ENCODE results near the gene OSBPL5.

OSBPL5 gene

DNA sequence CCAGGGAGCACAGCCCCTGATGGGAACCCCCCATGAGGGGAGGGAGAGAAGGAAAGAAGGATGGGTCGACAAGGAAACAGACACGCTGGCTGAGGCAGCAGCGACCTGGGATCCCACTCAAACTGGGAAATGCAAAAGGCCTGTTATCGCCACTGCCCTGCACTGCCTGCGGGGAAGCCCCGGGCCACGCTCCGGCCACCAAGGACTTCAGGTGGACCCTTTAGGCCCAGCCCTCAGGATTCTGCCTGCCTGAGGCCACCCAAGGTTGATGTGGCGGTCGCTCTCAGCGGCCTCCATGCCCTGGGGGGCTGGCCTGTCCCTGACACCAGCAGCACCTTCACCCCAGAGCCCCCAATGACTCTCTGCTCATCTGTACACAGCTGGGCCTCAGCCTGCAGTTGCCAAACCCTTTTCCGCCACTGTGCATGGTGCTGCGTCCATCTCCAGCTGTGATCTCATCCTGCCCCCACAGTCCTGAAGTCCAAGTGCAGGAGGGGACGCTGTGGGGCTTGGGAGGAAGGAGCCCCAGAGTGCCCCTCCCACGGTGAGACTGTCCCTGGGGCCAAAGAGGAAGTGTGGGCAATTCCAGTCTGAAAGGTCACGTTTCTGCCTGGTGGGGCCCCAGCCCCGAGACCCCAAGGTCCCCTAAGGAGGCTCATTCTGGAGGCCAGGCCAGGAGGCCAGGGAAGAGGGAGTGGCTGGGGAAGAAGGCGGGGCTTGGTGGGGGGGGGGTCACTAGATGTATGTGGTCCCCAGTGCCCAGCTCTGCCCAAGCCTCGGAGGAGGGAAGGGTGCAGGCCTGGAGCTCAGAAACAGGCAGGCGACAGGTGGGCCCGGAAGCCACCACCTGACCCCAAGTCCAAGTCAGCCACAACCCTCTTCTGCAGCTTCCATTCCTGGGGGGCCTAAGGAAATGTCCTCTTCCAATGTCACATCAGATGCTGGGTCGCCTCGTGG is 31.6 kb downstream of the OSBPL5 start:
- DNase-seq, result no peak

DNA sequence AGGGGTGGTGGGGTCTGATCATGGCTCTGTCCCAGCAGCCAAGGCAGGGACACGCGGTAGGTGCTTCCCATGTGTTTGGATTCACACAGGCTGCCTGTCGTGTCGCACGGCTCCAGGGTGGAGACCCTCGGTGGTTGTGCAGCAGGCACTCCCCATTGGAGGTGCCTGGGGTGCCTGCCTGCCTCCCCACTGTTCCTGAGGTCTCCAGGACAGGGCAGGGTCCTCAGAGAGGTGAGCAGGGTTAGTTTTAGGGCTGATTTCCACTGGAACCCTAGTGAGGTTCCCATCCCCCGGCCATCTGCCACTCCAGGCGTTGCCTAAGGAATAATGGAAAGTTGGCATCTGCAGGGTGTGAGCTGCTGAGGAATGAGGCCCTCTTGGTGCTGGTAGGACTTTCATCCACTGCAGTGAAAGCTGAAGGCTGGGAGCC is 32.3 kb downstream of the OSBPL5 start:
- no peak for DNase-seq

DNA sequence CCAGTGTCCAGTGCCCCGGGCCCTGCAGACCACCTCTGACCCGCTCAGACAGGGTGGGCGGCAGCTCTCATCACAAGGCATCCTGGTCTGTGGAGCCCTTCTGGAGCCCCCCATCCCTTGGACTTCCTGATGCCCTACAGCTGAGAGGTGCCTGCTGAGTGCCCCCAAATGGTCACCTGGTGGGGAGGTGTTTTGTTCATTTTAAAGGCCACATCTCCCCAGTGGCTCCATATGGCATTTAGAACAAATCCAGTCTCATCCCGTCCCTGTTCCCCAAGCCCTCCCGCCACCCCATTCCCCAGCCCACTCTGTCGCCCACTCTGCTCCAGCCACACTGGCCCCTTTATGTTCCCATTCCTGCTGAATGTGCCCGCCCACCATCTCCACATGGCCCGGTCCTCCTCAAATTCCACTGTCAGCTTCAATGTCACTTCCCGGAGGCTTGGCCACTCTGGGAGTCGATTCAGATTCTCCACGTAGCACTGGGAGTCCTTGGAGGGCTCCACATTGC is 32.8 kb downstream of the OSBPL5 start:
- DNase-seq, result no peak

DNA sequence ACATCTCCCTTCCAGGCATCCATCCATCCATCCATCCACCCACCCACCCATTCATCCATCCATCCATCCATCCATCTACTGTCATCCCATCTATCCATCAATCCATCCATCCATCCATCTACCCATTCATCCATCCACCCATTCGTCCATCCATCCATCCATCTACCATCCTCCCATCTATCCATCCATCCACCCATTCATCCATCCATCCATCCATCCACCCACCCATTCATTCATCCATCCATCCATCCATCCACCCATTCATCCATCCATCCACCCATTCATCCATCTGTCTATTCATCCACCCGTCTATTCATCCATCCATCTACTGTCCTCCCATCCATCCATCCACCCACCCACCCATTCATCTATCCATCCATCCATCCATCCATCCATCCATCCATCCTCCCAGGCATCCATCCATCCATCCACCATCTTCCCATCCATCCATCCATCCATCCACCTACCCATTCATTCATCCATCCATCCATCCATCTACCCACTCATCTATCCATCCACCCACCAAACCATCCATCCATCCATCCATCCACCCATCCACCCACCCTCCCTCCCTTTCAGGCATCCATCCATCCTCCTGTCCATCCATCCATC is 33.7 kb downstream of the OSBPL5 start:
- no peak for DNase-seq

DNA sequence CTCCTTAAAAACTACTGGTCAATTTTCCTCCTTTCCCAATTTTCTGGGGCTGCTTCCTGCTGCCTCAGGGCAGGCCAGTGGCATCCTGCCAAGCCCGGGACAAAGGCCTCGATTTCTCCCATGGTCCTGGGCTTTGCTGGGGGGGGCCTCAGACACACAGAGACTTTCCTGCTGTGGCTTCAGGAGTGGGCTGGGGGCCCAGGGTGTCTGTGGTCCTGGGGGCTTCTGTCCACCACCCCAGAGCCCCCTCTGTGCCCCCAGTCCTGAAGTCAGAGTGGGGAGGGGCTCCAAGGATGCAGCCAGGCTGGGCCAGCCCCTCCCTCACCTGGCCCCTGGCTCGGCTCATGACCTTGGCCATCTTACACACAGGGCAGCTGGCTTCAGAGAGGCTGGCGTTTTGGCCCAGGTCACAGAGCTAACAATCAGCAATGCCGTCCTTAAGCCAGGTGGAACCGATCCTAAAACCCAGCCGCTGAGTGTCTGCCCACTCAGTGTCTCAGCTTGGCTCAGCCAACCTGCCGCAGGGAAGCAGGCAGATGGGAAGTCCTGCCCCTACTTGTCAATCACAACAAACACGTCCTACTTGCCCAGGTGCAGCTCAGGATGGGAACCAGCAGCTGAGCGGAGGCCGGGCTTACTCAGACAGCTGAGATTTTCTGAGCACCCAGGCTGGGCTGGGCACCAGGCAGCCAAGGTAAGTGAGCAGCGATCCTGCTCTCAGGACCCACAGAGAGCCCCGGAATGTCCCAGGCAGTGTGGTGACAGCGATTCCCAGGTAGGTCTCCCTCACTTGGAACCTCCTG is 34.6 kb downstream of the OSBPL5 start:
- DNase-seq, result peak in 1 of 2 experiments; percentile 40

DNA sequence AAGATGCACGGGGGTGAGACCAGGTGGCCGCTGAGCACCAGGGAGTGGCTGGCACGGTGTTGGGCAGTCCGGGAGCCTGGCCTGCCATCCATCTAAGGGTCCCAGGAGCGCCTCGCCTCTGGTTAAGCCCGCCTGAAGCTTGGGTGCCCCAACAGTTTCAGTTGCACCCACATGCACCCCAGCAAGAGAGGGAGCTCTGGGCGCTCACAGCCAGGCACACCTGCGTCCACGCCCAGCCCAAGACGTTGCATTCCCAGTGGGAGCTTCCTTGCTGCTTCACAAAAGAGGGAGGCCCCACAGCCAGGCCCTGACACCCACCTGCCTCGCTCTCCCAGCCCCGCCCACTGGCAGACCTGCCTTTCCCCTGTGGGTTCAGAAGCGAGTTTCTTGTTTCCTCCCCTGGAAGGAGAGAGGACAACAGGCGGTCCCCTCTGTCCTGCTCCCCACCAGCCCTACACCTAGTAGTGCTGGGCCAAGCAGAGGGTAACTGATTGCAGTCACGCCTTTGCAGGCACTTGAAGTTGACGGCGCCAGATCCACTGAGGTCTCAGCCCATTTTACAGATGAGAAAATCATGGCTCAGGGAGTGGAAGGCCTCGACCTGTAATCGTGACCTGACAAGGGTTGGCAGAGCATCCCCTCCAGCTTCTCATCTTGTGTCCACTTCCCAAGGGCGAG is 35.4 kb downstream of the OSBPL5 start:
- DNase-seq, result no peak

DNA sequence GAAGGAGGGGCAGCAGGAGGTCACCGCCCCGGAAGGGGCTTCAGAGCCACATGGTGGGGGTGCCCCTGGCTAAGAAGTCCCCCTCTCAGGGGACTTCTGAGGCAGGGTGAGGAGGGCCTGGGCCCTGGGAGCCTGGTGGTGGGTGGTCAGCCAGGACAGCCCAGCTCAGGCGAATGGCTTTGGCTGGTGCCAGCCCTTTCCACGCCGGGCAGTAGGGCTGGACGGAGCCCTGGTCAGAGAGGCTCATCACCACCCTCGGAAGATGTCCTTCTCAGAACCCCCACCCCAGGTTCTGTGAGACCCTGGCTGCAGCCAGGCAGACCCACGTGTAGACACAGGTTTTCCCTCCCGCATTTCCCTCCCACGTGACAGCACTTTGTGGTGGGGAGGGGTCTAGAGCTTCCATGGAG is 35.9 kb downstream of the OSBPL5 start:
- DNase-seq, result no peak

DNA sequence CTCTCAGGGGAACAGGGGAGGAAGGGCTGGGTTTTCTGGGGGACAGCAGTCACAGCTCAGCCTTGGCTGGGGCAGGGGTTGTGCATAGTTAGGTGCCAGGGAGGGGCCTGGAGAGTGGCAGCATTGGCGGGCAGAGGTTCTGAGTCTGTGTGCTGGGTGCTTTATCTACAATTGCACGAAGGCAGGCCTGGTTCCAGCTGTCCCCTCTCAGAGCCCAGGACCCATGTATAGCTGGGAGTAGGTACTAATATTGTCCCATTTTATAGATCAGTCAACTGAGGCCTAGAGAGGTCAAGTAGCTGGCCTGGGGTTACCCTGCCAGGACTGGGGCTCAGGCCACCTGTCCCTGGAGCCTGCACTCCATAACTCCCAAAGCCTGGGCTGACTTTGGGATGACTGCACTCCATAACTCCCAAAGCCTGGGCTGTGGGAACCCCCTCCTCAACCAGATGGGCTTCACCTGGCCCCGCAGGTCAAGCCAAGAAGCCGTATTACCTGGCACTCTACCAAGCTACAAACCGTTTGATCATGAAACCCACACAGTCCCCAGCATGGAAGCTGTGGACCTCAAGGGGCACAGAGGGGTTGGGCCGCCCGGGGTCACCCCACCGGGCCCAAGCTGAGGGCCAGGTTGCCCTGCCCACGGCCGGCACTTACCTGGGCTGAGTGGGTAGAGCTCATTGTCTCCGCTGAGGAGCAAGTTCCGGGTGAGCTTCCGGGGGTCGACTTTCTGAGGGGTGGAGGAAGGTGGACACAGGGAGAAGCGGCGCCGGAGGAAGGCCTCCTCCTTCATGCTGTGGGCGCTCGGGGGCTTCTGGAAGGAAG is 36.5 kb downstream of the OSBPL5 start:
- DNase-seq, result no peak

DNA sequence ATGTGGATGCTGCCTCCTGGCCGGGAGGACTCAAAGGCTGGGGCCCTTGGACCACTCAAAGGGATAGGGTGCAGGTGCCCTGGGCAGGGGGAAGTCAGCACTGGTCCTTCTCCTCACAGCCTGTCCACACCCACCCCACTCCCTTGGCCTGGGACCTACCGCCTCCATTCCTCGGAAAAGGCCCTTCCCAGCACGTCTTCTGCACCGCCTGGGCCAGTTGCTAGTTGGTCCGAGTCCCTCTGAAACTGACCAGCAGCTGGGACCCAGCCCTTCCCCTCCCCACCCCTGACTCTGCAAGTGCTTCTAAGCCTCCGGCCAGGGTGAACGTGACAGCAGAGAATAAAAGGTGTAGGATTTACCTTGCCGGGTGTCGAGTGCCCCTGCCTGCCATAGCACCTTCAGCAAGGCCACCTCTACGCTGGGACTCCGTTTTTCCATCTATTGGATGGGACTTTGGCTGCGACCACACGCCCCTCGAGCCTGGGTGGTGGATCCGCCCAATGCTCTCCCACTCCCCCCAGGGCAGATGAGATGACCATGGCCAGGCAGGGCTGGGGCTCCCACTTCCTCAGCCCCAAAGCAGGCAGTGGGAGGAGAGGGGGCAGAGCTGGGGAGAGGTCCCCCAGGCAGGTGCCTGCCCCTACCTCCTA is 37.3 kb downstream of the OSBPL5 start:
- DNase-seq, result no peak

DNA sequence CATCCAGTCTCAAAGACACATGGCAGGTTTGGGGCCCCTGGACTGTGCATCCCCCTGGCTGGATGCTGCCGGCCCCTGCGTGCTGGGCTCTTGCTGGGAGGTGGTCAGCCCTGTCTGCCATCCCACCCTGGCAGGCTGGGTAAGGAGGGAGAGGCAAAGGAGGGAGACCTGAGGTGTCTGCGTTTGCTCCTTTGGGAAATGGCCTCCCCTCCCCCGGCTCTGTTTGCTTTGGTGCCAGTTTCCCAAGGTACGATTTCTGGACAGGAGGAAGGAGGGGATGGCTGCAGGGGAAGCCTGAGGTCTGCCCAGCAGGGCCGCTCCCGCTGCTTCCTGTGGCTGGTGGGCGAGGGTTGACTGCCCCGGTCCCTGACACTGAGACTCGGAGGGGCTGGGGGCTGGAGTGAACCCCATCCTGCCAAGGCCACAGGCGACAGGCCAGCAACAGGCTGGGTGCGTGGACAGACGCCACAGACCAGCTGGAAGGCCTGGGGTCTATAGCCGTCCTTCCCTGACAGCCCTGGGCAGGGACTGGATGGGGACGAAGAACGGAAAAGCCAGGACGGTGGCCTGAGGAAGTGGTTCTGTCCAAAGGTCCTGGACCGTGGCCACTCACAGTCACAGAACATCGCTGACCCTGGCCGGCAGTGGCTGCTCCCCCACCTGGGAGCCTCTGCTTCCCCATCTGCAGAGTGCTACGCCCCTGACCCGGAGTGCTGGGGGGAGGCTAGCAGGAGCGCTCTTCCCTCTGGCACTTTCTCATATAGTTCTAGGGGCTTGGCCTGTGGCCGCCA is 38.0 kb downstream of the OSBPL5 start:
- no peak for DNase-seq

DNA sequence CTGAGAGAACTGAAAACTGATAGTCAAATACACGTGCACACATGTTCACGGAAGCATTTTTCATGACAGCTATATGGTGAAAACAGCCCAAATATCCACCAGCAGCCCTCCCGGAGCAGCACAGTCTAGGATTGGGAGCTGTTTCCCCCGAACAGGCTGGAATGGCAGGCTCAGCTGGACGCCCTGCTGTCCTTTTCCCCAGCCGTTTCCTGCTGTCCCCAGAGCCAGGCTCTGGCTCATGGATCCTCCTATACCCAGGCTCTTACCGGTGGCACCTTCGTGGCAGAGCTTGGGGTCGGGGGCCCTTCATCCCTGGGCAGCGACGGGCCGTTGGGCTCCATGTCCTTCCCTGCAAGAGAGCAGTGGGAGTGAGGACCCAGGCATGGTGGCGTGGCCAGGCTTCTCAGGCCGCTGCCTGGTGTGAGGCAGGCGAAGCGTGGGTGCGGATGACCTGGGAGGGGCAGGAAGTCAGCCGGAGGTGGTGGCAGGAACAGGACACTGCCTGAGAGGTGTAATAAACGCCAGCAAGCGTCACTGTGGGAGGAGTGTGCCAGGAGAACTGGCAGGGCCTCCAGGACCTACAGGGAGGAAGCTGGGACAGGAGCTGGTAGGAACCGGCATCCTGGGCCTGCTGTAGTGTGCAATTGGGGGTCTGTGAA is 38.8 kb downstream of the OSBPL5 start:
- no peak for DNase-seq

DNA sequence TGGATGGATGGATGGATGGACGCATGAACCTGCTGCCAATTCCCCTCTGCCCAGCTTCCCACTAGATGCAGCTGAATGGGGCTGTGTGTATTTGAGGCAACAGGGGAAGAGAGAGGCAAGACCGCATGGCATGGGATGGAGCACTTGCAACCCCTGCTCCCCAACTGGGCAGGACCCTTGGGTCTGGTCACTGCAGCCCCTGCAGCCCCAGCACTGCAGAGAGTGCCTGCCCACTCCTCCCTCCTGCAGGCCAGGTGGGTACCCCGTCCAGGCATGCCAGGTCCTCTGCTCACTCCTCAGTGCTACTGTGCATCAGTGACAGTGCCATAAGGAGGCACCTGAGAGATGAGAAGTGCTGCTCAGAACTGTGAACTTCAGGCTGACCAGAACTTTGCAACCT is 40.3 kb downstream of the OSBPL5 start:
- no peak for DNase-seq

DNA sequence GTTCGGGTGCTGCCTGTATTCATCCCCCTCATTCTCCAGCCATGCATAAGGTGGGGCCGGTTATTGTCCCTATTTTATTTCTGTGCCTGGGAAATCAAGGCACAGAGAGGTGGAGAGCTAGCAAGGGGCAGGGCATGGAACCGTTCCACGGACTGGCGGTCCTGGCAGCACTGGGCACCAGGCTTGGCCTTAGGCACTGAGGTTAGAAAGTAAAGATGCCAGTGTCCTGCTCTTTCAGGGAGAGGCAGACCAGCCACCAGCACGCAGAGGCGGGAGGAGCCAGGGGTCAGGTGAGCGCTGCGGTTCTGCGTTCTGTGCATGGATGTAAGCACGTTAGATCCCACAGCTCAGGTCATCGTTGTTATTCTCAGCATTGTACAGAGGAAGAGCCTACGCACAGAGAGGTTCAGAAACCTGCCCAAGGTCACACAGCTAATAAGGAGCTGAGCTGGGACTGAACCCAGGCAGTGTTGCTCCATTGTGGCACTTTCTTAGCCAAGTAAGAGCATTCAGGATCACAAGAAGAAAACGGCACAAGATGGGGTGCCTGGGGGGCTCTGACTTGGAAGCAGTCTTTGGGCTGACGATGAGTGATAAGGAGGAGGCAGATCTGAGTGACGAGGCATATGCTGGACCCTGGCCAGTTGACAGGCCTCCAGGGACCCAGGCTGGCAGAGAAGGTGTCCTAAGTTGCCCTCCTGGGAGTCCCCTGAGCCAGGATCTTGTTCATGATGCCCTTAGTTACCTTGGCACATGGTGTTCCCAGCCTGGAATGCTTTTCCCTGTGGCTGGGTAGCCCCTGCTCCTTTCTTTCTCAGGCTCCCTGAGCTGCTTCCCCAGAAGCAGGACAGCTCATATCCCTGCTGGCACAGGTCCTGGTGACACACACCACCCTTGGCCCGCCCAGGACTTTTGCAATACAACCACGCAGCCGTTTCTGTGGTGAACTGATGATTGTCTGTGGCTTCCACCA is 41.1 kb downstream of the OSBPL5 start:
- DNase-seq, result no peak

DNA sequence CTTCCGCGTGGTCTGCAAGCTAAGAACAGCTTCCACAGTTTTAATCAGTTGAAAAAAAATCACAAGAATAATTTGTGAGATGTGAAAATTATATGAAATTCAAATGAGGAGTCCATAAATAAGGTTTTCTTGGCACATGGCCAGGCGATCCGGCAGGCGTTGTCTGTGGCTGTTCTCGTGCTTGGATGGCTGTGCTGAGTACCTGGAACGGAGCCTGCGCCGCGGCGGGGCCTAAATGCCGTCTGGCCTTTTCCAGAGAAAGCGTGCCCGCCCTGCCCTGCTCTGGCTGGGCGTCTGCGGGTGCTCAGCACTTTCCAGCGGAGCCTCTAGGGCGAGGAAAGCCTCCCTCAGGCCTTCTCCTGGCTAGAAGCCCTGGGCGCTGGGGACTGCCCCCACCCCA is 41.8 kb downstream of the OSBPL5 start:
- DNase-seq, result peak; percentile 32 to 44

DNA sequence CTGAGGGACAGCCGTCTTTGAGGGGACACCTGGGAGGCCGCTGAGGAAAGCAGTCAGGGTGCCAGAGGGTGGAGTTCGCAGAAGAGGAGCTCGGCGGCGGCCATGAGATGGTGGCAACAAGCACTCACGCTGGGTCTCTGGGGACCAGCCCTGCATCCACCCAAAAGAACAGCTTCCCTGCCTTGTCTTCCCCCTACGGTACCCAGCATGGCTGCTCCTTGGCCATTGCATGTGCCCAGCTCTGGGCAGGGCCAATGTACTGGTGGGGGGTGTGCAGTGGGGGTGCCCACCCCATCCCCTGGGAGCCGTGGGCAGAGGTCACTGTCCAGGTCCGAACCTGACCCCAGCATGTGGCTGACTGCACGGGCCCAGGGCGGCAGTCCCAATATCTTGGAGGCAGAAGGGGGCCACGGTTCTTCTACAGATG is 42.3 kb downstream of the OSBPL5 start:
- DNase-seq, result no peak

DNA sequence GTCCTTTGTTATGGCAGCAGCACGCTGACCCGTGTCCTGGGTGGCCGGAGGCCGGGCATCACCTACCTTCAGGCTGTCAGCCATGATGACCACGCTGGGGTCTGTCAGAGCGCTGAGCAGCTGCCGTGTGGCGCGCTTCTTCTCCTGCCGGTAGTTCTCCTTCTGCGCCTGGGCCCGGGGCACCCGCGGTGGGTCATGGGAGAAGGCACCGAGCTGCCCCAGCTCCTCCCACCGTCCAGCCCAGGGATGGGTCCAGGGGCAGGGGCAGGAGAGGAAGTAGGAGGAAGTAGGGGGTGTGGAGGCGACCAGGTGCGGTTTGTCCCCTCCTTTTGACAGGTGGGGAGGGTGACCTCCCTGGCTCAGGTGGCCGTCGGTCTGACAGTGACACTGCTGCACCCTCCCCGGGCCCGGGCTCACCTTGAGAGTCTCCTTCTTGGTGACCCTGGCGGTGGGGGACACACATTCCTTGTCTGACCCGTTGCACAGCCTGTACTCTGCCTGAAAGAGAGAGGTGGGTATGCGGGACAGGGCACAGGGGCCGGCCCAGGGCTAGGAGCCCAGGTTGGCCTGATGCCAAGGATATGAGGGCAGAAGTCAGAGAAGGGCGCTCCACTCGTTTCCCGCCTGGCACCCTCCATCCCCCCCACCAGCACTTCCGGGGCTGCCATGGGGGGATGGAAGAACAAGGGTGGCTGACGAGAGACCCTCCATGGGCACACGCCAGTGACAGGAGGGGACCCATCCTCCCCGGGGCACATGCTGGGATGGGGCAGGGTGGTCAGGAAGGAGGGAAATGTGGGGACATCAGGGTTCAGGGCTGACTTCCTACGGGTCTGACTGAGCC is 43.0 kb downstream of the OSBPL5 start:
- no peak for DNase-seq

DNA sequence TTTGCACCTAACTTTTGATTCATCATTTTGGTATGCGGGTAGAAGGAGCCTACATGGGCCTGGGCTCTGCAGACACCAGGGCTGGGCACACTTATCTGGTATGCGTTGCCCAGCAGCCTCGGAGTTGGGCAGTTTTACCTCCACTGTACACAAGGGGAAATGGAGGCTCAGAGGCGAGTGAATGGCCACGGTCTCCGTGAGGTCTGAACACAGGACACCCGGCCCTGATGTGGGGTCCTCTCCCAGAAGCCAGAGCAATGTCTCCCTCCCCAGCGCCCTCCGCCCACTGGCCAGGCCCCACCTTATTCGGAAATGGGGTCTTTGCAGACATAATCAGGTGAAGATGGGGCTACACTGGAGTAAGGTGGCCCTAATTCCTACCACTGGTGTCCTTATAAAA is 43.7 kb downstream of the OSBPL5 start:
- DNase-seq, result no peak
